HG03025 (cell line): ENCODE results near the gene DDX51.

Source experiments
- ATAC-seq: cut with Tn5 transposase; IDR thresholded peaks from one replicate; pipeline ENCODE4 v1.9.1; 2021; ENCODE audit warnings: mild to moderate bottlenecking, moderate library complexity; ENCODE audit not compliant: unreplicated experiment, low FRiP score

DDX51 gene

GRCh38 chr12:132179431-132180362 lies 35.6 kb upstream of the DDX51 start:
- no peak for ATAC-seq

GRCh38 chr12:132178801-132179401 lies 34.8 kb upstream of the DDX51 start:
- no peak for ATAC-seq

- ATAC-seq = no peak
Observed at GRCh38 chr12:132178316-132178715, 34.2 kb upstream of the DDX51 start.

GRCh38 chr12:132176920-132177551 lies 32.9 kb upstream of the DDX51 start:
- ATAC-seq = no peak

- no peak for ATAC-seq
Observed at GRCh38 chr12:132176385-132176919, 32.3 kb upstream of the DDX51 start.

GRCh38 chr12:132175496-132176384 lies 31.6 kb upstream of the DDX51 start:
- no peak for ATAC-seq

GRCh38 chr12:132174839-132175490 lies 30.8 kb upstream of the DDX51 start:
- ATAC-seq = no peak

- no peak for ATAC-seq
Observed at GRCh38 chr12:132174015-132174838, 30.1 kb upstream of the DDX51 start.

GRCh38 chr12:132173135-132174014 lies 29.3 kb upstream of the DDX51 start:
- no peak for ATAC-seq

- ATAC-seq = no peak
Observed at GRCh38 chr12:132172619-132173018, 28.5 kb upstream of the DDX51 start.

GRCh38 chr12:132171968-132172521 lies 27.9 kb upstream of the DDX51 start:
- no peak for ATAC-seq

GRCh38 chr12:132171293-132171967 lies 27.3 kb upstream of the DDX51 start:
- ATAC-seq = no peak

GRCh38 chr12:132170637-132171292 lies 26.6 kb upstream of the DDX51 start:
- ATAC-seq = no peak

GRCh38 chr12:132170094-132170636 lies 26.0 kb upstream of the DDX51 start:
- ATAC-seq = no peak

- ATAC-seq = no peak
Observed at GRCh38 chr12:132169376-132169775, 25.3 kb upstream of the DDX51 start.

GRCh38 chr12:132168311-132169031 lies 24.4 kb upstream of the DDX51 start:
- no peak for ATAC-seq
